ENCODE measurements around the gene COBL.

- no peak for TF ChIP-seq CTCF (IDR thresholded peaks at IDR 0.05)
- no peak for TF ChIP-seq POLR2A (IDR thresholded peaks at IDR 0.05)
- TF ChIP-seq EP300 (IDR thresholded peaks at IDR 0.05) = no peak
- no peak for TF ChIP-seq POLR2AphosphoS5 (IDR thresholded peaks at IDR 0.05)
Measured at GRCh38 chr7:51000956-51001355, 315.7 kb downstream of the COBL start.
